HFFc6 (cell line): ENCODE data around the gene OR7A5. TPM values are rescaled to one million over a fixed set of nuclear protein-coding genes. Genes with fewer than 3 reads are reported as not detected.

ENCODE experiments used
- DNase-seq: peaks from one replicate; pipeline ENCODE4 v3.0.0-alpha.2; 2018
- H3K27ac Mint-ChIP-seq: 2 replicates; pipeline ENCODE4 v1.8.0; 2020; ENCODE audit warnings: mild to moderate bottlenecking, mixed read lengths
- H3K27me3 Mint-ChIP-seq: 2 replicates; pipeline ENCODE4 v1.8.0; 2021; ENCODE audit warnings: mild to moderate bottlenecking, moderate library complexity, mixed read lengths; ENCODE audit not compliant: insufficient read depth
- H3K36me3 Mint-ChIP-seq: 2 replicates; pipeline ENCODE4 v1.8.0; 2021; ENCODE audit warnings: low read depth, mixed read lengths
- H3K4me1 Mint-ChIP-seq: 2 replicates; pipeline ENCODE4 v1.8.0; 2020; ENCODE audit warnings: low read depth, mixed read lengths
- H3K4me3 Mint-ChIP-seq: 2 replicates; pipeline ENCODE4 v1.8.0; 2020; ENCODE audit warnings: mild to moderate bottlenecking, moderate library complexity, mixed read lengths
- H3K9me3 Mint-ChIP-seq: 2 replicates; pipeline ENCODE4 v1.8.0; 2020; ENCODE audit warnings: mild to moderate bottlenecking, mixed read lengths
- long read RNA-seq: library from polyadenylated mRNA; unstranded; transcript quantifications from one replicate; pipeline ENCODE4 v2.0.0, GENCODE V29; 2019
- total RNA-seq, 6 experiments: library from RNA; stranded (reverse); fragmentation: NEBNext Ultra II Directional; extraction: Animal tissue kit (Norgen Biotek cat#: 25700); gene quantifications; 2 replicates in 1 of 6; 3 replicates in 5 of 6; pipeline ENCODE4 v1.2.3, GENCODE V29; 2021
- TF ChIP-seq, protein P1 (sequence below): fragments of 200-600 bp; sonication (generic); IDR thresholded peaks from 2 replicates; pipeline ENCODE4 v1.5.0; 2021; ENCODE audit warnings: antibody characterized with exemption, mild to moderate bottlenecking

Gene OR7A5
- not detected for total RNA-seq
- long read RNA-seq, result 0 reads

DNA sequence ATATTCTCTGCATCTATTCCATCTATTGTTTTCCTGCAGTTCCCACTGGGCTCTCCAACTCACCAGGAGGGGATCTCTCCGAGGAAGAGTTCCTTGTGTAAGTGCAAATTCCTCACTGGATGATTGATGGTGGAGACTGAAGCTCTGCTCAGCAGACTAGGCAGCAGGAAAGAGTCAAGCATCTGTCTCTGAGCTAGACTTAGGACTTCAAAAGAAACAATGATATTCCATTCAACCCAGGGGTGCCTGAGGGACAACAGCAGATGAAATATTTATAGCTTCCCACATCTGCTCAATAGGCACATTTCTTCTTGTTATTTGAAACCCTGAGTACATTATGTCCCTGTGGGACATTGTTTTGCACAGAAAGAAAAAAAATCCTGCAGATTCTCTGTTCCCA, at the start of gene OR7A5, which contains the start of gene OR7C1:
OR7A5 (minus strand) TSS at position 175 of the 400 bp plus-strand sequence. CDS start 6,944 bp downstream, outside the sequence.
OR7C1 (minus strand) TSS at position 175 of the 400 bp plus-strand sequence. CDS start 35,049 bp downstream, outside the sequence.
- Mint-ChIP-seq H3K27ac (no peak within 1 kb of the TSS), H3K4me3 (no peak within 1 kb of the TSS), H3K4me1 (no peaks in the 10 kb centered on the region), H3K9me3 (peaks cover 3% of the 10 kb centered on the region; the same call in 1 of the 2 replicates), H3K36me3 (no peaks in the 10 kb centered on the region), H3K27me3 (no peaks in the 10 kb centered on the region; the same call in none of the 2 replicates)
- DNase-seq, result no peak
- TF ChIP-seq, protein P1, sequence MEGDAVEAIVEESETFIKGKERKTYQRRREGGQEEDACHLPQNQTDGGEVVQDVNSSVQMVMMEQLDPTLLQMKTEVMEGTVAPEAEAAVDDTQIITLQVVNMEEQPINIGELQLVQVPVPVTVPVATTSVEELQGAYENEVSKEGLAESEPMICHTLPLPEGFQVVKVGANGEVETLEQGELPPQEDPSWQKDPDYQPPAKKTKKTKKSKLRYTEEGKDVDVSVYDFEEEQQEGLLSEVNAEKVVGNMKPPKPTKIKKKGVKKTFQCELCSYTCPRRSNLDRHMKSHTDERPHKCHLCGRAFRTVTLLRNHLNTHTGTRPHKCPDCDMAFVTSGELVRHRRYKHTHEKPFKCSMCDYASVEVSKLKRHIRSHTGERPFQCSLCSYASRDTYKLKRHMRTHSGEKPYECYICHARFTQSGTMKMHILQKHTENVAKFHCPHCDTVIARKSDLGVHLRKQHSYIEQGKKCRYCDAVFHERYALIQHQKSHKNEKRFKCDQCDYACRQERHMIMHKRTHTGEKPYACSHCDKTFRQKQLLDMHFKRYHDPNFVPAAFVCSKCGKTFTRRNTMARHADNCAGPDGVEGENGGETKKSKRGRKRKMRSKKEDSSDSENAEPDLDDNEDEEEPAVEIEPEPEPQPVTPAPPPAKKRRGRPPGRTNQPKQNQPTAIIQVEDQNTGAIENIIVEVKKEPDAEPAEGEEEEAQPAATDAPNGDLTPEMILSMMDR, result no peak

GRCh38 chr19:14871619-14872230, 36.7 kb upstream of the OR7A5 start:
- Mint-ChIP-seq H3K9me3 (no peaks in the 10 kb centered on the region; the same call in 1 of the 2 replicates), H3K27me3 (no peaks in the 10 kb centered on the region), H3K36me3 (no peaks in the 10 kb centered on the region), H3K4me1 (no peaks in the 10 kb centered on the region), H3K27ac (no peak overlapping the region), H3K4me3 (no peak overlapping the region)
- no peak for DNase-seq
- TF ChIP-seq, protein P1, result peak; percentile 77

GRCh38 chr19:14868497-14868896, 33.5 kb upstream of the OR7A5 start:
- Mint-ChIP-seq H3K4me3 (no peak overlapping the region), H3K4me1 (no peaks in the 10 kb centered on the region), H3K27ac (no peak overlapping the region), H3K36me3 (no peaks in the 10 kb centered on the region), H3K27me3 (no peaks in the 10 kb centered on the region), H3K9me3 (no peaks in the 10 kb centered on the region; the same call in 1 of the 2 replicates)
- TF ChIP-seq, protein P1, result no peak
- no peak for DNase-seq

GRCh38 chr19:14848822-14849221, 13.8 kb upstream of the OR7A5 start, which contains the start of gene OR7A10:
OR7A10 (minus strand) TSS chr19:14848922; CDS start chr19:14841877, 7,045 bp downstream.
- H3K27me3 Mint-ChIP-seq, result peaks cover 1% of the 10 kb centered on the region; the same call in 1 of the 2 replicates
- H3K4me1 Mint-ChIP-seq, result no peaks in the 10 kb centered on the region
- TF ChIP-seq, protein P1, result no peak
- no peak for DNase-seq
- H3K9me3 Mint-ChIP-seq, result peaks cover 10% of the 10 kb centered on the region; the same call in 1 of the 2 replicates
- H3K36me3 Mint-ChIP-seq, result no peaks in the 10 kb centered on the region
- H3K27ac Mint-ChIP-seq, result no peak within 1 kb of the TSS
- no peak within 1 kb of the TSS for H3K4me3 Mint-ChIP-seq

DNA sequence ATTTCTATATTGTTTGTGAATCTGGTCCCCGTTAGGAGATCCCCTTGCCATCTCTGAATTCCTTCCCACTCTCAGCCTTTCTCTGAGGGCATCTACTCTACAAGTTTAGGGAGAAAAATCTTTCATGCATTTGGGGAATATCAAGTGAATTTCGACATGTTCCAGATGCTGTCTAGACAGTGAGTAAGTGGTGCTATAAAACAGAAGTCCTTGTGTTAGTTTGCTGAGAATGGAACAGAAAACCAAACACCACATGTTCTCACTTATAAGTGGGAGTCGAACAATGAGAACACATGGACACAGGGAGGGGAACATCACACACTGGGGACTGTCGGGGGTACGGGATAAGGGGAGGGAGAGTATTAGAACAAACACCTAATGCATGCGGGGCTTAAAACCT, 8.6 kb upstream of the OR7A5 start:
- Mint-ChIP-seq H3K36me3 (no peaks in the 10 kb centered on the region), H3K27ac (no peak overlapping the region), H3K27me3 (peaks cover 1% of the 10 kb centered on the region; the same call in 1 of the 2 replicates), H3K4me1 (no peaks in the 10 kb centered on the region), H3K9me3 (peaks cover 7% of the 10 kb centered on the region; the same call in 1 of the 2 replicates), H3K4me3 (no peak overlapping the region)
- TF ChIP-seq, protein P1, result no peak
- DNase-seq, result no peak
